Mesothelial cell of epicardium (in vitro differentiated cells): ENCODE measurements around the gene DDX31. TPM values are rescaled to one million over a fixed set of nuclear protein-coding genes. Genes with fewer than 3 reads are reported as not detected.

ENCODE experiments used
- DNase-seq, 2 experiments: peaks; one replicate each; pipeline ENCODE4 v3.0.0; 2021; ENCODE audit warnings: low spot score in 2 of 2; ENCODE audit not compliant: unreplicated experiment in 2 of 2
- H3K27ac Mint-ChIP-seq: 2 replicates; pipeline ENCODE4 v1.8.0; 2021; ENCODE audit warnings: mixed read lengths
- H3K27me3 Mint-ChIP-seq: 2 replicates; pipeline ENCODE4 v1.8.0; 2021; ENCODE audit warnings: low read depth, mixed read lengths
- H3K36me3 Mint-ChIP-seq: 2 replicates; pipeline ENCODE4 v1.8.0; 2021; ENCODE audit warnings: mixed read lengths
- H3K4me1 Mint-ChIP-seq: 2 replicates; pipeline ENCODE4 v1.8.0; 2021; ENCODE audit warnings: mixed read lengths
- H3K4me3 Mint-ChIP-seq: 2 replicates; pipeline ENCODE4 v1.8.0; 2021; ENCODE audit warnings: mild to moderate bottlenecking, moderate library complexity, mixed read lengths
- H3K9me3 Mint-ChIP-seq: 2 replicates; pipeline ENCODE4 v1.8.0; 2021; ENCODE audit warnings: mixed read lengths
- total RNA-seq: library from RNA; stranded (reverse); gene quantifications from 3 replicates; pipeline ENCODE4 v1.2.1, GENCODE V29; 2021
- TF ChIP-seq, protein P1 (sequence below): fragments of 200-600 bp; sonication (generic); IDR thresholded peaks from one replicate; pipeline ENCODE4 v1.5.0; 2021; ENCODE audit warnings: antibody characterized with exemption; ENCODE audit not compliant: unreplicated experiment

DDX31 gene
- total RNA-seq, 1 donor from 2014 or later, result 22.9 TPM

DNA sequence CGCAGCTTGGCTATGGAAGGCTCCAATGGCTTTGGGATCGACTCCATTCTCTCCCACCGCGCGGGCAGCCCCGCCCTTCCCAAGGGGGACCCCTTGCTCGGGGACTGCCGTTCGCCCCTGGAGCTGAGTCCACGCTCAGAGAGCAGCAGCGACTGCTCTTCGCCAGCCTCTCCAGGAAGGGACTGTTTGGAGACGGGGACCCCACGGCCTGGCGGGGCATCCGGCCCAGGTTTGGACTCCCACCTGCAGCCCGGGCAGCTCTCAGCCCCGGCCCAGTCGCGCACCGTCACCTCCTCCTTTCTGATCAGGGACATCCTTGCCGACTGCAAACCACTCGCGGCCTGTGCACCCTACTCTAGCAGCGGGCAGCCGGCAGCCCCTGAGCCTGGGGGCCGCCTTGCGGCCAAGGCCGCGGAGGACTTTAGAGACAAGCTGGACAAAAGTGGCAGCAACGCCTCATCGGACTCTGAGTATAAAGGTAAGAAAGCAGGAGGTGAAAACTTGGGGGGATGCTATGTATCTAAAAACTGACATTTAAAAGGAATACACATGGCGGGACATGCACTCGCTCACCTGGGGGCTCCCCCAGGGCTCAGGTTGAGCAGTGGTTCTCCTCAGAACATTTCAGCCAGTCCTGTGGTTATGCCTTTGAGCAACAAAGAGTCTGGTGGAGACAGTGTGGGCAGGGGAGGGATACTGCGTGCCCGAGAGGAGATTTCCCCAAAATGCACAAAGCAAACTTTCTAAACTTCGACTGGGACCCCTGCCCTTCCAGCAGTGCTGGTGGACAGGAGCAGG, 86.8 kb downstream of the DDX31 start:
- Mint-ChIP-seq H3K27ac (no peak overlapping the region), H3K9me3 (no peaks in the 10 kb centered on the region), H3K27me3 (peaks cover 97% of the 10 kb centered on the region), H3K4me1 (peaks cover 3% of the 10 kb centered on the region), H3K36me3 (no peaks in the 10 kb centered on the region), H3K4me3 (no peak overlapping the region)
- TF ChIP-seq, protein P1, sequence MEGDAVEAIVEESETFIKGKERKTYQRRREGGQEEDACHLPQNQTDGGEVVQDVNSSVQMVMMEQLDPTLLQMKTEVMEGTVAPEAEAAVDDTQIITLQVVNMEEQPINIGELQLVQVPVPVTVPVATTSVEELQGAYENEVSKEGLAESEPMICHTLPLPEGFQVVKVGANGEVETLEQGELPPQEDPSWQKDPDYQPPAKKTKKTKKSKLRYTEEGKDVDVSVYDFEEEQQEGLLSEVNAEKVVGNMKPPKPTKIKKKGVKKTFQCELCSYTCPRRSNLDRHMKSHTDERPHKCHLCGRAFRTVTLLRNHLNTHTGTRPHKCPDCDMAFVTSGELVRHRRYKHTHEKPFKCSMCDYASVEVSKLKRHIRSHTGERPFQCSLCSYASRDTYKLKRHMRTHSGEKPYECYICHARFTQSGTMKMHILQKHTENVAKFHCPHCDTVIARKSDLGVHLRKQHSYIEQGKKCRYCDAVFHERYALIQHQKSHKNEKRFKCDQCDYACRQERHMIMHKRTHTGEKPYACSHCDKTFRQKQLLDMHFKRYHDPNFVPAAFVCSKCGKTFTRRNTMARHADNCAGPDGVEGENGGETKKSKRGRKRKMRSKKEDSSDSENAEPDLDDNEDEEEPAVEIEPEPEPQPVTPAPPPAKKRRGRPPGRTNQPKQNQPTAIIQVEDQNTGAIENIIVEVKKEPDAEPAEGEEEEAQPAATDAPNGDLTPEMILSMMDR, result no peak
- no peak for DNase-seq

DNA sequence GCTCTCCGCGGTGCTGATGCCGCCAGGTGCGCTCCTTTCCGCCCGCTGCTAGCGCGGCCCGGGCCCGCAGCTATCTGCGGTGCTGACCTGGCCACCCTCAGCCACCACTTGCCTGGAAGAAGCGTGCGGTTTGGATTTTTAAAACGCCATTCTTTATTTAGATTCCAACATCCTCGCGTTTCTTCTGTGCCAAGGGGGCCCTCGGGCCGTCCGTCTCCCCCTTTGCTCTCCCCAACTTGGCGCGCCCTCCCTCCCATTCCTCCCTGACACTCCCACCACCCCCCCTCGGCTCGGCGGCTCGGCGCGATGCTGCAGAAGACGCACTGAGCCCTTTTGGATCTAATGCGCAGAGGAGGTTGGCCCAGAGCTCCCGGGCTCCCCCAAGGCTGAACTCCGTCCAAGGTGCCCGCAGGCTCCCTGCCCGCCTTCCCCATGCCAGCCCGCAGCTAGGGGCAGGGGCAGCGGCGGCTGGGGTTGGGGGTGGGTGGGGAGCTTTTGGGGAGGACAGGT, 87.5 kb downstream of the DDX31 start, which contains the start of gene BARHL1:
TSS of gene BARHL1 (plus strand) at position 331 of the 510 bp plus-strand sequence. CDS start 192 bp downstream, outside the sequence.
- Mint-ChIP-seq H3K4me3 (peak within 1 kb of the TSS; percentile 51), H3K27me3 (peaks cover 97% of the 10 kb centered on the region), H3K36me3 (no peaks in the 10 kb centered on the region), H3K9me3 (no peaks in the 10 kb centered on the region), H3K4me1 (peaks cover 3% of the 10 kb centered on the region), H3K27ac (no peak within 1 kb of the TSS)
- TF ChIP-seq, protein P1, result no peak
- DNase-seq, result no peak

DNA sequence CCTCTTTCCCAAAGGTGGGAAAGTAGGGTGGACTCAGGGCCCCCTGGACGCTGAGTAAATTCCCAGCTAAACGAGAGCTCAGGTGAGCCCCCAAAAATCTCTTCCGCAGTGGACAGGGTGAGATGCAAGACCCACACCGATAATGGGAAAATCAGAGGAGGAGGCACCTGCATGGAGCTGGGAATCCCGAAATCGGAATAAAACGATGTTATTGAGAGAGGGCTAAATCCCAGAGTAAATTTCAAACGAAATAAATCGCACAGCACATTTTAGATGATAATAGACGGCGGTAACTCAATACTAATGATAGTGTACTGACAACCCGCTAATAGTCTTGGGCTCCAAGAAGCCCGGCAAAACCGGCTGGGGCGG, 90.4 kb downstream of the DDX31 start:
- Mint-ChIP-seq H3K36me3 (no peaks in the 10 kb centered on the region), H3K4me1 (peaks cover 3% of the 10 kb centered on the region), H3K4me3 (no peak overlapping the region), H3K9me3 (no peaks in the 10 kb centered on the region), H3K27me3 (peaks cover 93% of the 10 kb centered on the region), H3K27ac (no peak overlapping the region)
- TF ChIP-seq, protein P1, result no peak
- DNase-seq, result no peak

DNA sequence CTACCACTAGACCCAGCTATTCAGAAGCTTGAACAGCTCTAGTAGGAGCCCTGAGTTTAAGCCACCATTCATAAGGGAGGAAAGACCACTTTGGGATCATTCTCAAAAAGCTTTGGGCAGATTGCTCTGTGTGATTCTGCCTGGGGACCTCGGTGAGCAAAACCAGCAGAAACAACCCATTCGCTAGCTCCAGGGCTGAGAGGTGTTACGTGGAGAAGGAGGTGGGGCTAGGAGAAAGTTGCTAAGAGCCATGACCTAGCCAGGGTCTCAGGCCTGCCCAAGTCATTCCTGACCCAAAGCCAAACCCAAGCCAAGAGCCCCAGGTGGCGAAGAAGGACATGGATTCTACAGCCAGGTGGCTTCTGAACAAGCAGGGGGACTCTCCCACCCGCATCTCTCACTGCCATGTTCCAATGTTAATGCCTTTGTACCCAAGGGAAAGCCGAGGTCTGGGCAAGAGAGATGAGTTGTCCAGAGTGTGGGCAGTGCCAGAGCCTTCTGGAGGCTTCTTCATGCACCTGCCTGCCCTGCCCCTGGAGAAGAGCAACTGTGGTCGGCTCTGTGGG, 91.3 kb downstream of the DDX31 start:
- Mint-ChIP-seq H3K27me3 (peaks cover 88% of the 10 kb centered on the region), H3K36me3 (no peaks in the 10 kb centered on the region), H3K9me3 (no peaks in the 10 kb centered on the region), H3K27ac (no peak overlapping the region), H3K4me1 (peaks cover 3% of the 10 kb centered on the region), H3K4me3 (no peak overlapping the region)
- TF ChIP-seq, protein P1, result no peak
- DNase-seq, result no peak

DNA sequence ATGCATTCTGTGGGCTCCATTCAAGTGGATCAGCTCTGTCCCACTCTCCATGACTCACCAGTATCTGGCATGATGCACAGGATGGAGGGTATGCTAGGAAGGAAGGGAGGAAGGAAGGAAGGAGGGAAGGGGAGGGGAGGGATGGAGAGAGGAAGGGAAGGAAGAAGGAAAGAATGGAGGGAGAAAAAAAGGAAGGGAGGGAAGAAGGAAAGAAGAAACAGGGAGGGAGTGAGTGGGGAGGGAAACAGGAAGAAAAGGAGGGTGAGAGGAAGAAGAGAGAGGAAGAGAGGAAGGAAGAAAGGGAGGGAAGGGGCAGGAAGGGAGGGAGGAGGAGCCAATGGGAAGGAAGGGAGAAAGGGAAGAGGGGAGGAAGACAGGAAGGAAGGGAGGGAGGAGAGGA, 92.7 kb downstream of the DDX31 start:
- no peak overlapping the region for H3K27ac Mint-ChIP-seq
- DNase-seq, result no peak
- peaks cover 3% of the 10 kb centered on the region for H3K4me1 Mint-ChIP-seq
- peaks cover 87% of the 10 kb centered on the region for H3K27me3 Mint-ChIP-seq
- H3K4me3 Mint-ChIP-seq, result no peak overlapping the region
- no peaks in the 10 kb centered on the region for H3K36me3 Mint-ChIP-seq
- TF ChIP-seq, protein P1, result no peak
- no peaks in the 10 kb centered on the region for H3K9me3 Mint-ChIP-seq
